AG04450 (cell line): Measurements from ENCODE around the gene ZNF501. TPM values are rescaled to one million over a fixed set of nuclear protein-coding genes. Genes with fewer than 3 reads are reported as not detected.
A peak's percentile ranks its signal among the peaks of the same experiment; 100 is the strongest.

Experiments used
- CTCF ChIA-PET: fragments of 300-600, 350-600 bp; formaldehyde crosslinking; extraction: SDS; loops from one replicate; lab custom pipeline; 2022; ENCODE audit warnings: antibody characterized with exemption, inconsistent platforms; lab: Charles Lee
- POLR2A ChIA-PET: fragments of 350-600 bp; formaldehyde crosslinking; extraction: SDS; loops from one replicate; lab custom pipeline; 2021; ENCODE audit warnings: antibody characterized with exemption, inconsistent platforms; lab: Yijun Ruan, JAX
- DNase-seq: peaks from one replicate; pipeline ENCODE4 v3.0.0-alpha.2; 2011; ENCODE audit warnings: low read depth, low spot score
- H3K27ac ChIP-seq: one replicate; pipeline ENCODE4 v1.5.1; 2012; ENCODE audit warnings: low read depth, low read length, control low read depth
- H3K27me3 ChIP-seq: one replicate; pipeline ENCODE4 v1.6.0; 2012; ENCODE audit warnings: low read length; ENCODE audit not compliant: control insufficient read depth, insufficient read depth
- H3K4me3 ChIP-seq: 2 replicates; pipeline ENCODE4 v1.5.1; 2011; ENCODE audit warnings: mild to moderate bottlenecking, low read depth, low read length, control low read depth
- H3K9me3 ChIP-seq: 2 replicates; pipeline ENCODE4 v1.5.1; 2012; ENCODE audit warnings: low read length; ENCODE audit not compliant: control insufficient read depth, insufficient read depth
- polyA plus RNA-seq: library from polyadenylated mRNA; depleted of rRNA; stranded (reverse); fragments of >200 nt; gene quantifications from 2 replicates; pipeline ENCODE4 v1.2.3, GENCODE V29; 2011
- TF ChIP-seq, protein P1 (sequence below): IDR thresholded peaks from 2 replicates; pipeline ENCODE4 v1.5.1; 2011; ENCODE audit warnings: low read depth, low read length, control low read depth, inconsistent platforms

ZNF501 gene
- polyA plus RNA-seq, 1 experiment, result 4.3 TPM

DNA sequence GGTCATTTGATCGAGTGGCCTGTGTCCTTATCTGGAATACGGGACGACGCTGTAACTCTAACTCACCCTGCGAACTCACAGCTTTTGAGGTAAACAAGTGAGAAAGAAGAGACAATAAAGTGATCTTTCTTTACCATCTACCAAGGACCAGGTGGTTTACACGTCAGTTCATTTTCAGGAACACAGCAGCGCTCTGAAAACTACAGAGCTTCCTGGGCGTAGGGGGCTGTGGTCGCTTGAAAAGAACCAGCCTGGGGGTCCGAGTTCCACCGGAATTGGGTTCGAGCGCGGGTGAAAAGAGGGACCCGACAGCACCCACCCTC is 31.6 kb downstream of the ZNF501 start:
- POLR2A ChIA-PET, result interaction anchor here (1.5 to 1.8 kb wide), 2 partner anchors 31 to 49 kb away, joined by 6 to 7 read pairs; partner anchors contain the start of genes ZNF501 and ZNF502
- DNase-seq, result no peak

DNA sequence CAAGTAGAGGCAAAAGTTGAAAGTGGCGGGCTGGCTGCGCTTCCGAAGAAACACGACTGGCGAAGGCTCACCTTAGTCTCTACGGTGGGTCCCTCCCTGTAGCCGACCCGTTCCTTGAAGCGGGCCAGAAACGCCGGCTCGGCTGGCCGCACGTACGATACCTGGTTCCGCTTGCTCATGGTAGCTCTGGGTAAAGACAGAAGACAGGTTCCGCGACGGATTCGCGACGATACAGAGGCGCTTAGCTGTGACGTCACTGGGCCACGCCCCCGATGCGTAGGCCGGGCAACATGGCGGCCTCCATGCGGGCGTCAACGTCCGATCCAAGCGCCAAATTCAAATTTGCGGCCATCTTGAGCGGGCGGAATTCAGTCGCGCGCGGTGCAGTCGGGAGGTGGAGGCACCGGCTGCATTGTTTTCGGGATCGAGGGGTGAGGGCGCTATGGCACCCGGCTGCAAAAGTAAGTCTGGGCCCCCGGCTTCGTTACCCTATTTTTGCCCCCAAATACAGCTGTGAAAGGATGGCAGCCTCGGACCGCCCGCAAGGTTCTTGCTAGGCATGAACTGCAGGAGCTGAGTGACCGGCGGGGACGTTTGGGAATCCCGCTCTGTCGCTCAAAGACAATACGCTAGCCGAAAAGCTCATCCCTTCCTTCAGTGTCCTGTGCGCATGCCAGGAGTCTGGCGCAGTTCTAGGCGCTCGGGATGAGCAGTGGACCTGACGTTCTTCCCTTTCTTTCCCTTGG is 32.2 kb downstream of the ZNF501 start, which contains the start of the genes KIAA1143 and KIF15:
KIAA1143 (minus strand) TSS at position 196 of the 746 bp plus-strand sequence; CDS start at position 179, 17 bp downstream.
KIF15 (plus strand) TSS at position 371 of the 746 bp plus-strand sequence; CDS start at position 443, 72 bp downstream.
- Histone ChIP-seq H3K27me3 (no peaks in the 10 kb centered on the region), H3K27ac (peak within 1 kb of the TSS; percentile 39), H3K9me3 (peaks cover 18% of the 10 kb centered on the region), H3K4me3 (peak within 1 kb of the TSS; percentile 85)
- ChIA-PET POLR2A (interaction anchor here (1.5 to 1.8 kb wide), 2 partner anchors 32 to 49 kb away, joined by 6 to 7 read pairs; partner anchors contain the start of genes ZNF501 and ZNF502), CTCF (interaction anchor here (1.4 kb wide), 1 partner anchor 10 kb away, joined by 3 read pairs; no protein-coding TSS in a partner anchor)
- DNase-seq, result peak; percentile 85
- TF ChIP-seq, protein P1, sequence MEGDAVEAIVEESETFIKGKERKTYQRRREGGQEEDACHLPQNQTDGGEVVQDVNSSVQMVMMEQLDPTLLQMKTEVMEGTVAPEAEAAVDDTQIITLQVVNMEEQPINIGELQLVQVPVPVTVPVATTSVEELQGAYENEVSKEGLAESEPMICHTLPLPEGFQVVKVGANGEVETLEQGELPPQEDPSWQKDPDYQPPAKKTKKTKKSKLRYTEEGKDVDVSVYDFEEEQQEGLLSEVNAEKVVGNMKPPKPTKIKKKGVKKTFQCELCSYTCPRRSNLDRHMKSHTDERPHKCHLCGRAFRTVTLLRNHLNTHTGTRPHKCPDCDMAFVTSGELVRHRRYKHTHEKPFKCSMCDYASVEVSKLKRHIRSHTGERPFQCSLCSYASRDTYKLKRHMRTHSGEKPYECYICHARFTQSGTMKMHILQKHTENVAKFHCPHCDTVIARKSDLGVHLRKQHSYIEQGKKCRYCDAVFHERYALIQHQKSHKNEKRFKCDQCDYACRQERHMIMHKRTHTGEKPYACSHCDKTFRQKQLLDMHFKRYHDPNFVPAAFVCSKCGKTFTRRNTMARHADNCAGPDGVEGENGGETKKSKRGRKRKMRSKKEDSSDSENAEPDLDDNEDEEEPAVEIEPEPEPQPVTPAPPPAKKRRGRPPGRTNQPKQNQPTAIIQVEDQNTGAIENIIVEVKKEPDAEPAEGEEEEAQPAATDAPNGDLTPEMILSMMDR, result no peak

More for the DNA sequence above, 31.6 kb downstream of the ZNF501 start:
- Histone ChIP-seq H3K9me3 (peaks cover 15% of the 10 kb centered on the region), H3K4me3 (peak overlapping the region; percentile 85), H3K27ac (peak overlapping the region; percentile 39), H3K27me3 (no peaks in the 10 kb centered on the region)
- TF ChIP-seq, protein P1, result no peak
- CTCF ChIA-PET, result interaction anchor here (1.4 kb wide), 1 partner anchor 11 kb away, joined by 3 read pairs; no protein-coding TSS in a partner anchor

DNA sequence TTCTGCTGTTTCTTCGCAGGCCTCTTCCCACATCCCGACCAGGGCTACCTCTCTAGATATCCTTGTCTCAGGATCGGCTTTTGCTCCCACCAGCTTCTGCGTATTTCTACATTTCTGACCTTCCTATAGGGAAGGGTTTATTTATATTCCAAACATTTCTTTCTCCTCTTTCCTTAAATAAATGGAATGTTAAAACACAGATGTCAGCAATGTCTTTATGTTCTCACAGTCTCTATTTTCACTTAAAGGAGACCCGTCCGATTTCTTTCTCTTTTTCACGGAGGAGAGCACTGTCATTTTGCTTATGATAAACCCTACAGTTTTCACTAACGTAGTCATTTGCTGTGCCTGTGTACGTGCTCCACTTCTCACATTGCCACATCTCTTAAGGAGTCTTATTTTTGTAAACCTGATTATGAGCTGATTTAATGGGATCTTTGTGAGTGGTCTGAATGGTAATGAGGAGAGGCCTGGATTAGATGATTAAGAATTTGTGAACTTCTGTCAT is 32.8 kb downstream of the ZNF501 start:
- H3K27ac ChIP-seq, result peak overlapping the region; percentile 24

DNA sequence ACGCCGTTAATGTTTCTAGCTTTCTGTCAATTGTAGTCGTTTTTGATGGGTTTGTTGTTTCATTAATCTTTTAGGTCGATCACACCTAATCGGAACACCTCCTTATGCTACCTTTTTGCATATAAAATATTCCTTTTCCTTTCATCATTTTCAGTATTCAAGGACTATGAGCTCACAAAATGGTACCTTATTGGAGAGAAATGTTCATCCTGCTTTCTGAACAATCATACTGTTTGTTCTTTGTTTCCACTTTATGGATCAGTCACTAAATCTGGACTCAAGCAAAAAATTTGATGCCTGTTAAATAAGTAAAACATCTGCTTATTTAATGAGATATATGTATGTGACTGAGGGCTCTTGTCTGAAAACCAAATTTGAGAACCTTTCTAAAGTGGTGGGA is 33.3 kb downstream of the ZNF501 start:
- TF ChIP-seq, protein P1, result no peak
- Histone ChIP-seq H3K27me3 (no peaks in the 10 kb centered on the region), H3K4me3 (peak overlapping the region; percentile 85), H3K9me3 (peaks cover 18% of the 10 kb centered on the region), H3K27ac (no peak overlapping the region)
- ChIA-PET POLR2A (no interaction called here), CTCF (interaction anchor here (0.8 kb wide), 1 partner anchor 152 kb away, joined by 3 read pairs; no protein-coding TSS in a partner anchor)
- no peak for DNase-seq

More for the DNA sequence above, 32.8 kb downstream of the ZNF501 start:
- POLR2A ChIA-PET, result interaction anchor here (1.5 to 1.8 kb wide), 2 partner anchors 33 to 50 kb away, joined by 6 to 7 read pairs; partner anchors contain the start of genes ZNF501 and ZNF502
- CTCF ChIA-PET, result interaction anchor here (0.8 to 1.4 kb wide), 2 partner anchors 10 to 152 kb away, joined by 3 read pairs; no protein-coding TSS in a partner anchor
- no peak for DNase-seq
- TF ChIP-seq, protein P1, result no peak
- Histone ChIP-seq H3K9me3 (peaks cover 18% of the 10 kb centered on the region), H3K4me3 (peak overlapping the region; percentile 85), H3K27me3 (no peaks in the 10 kb centered on the region)
